AG09309 (cell line): ENCODE results near the gene PRR35.

Experiments
- DNase-seq: peaks from one replicate; pipeline ENCODE4 v3.0.0-alpha.2; 2010; ENCODE audit warnings: low read depth
- H3K4me3 ChIP-seq: 2 replicates; pipeline ENCODE4 v1.5.1; 2011; ENCODE audit warnings: mild to moderate bottlenecking, low read depth, low read length, moderate library complexity; ENCODE audit not compliant: control insufficient read depth
- CTCF ChIP-seq: IDR thresholded peaks from 2 replicates; pipeline ENCODE4 v1.5.1; 2011; ENCODE audit warnings: mild to moderate bottlenecking, low read depth, low read length, inconsistent platforms; ENCODE audit not compliant: insufficient read depth, control insufficient read depth; ENCODE audit errors: missing control alignments

Gene PRR35

GRCh38 chr16:565419-566330 lies 5.5 kb downstream of the PRR35 start:
- no peak overlapping the region for H3K4me3 ChIP-seq
- no peak for DNase-seq
- TF ChIP-seq CTCF, result no peak

GRCh38 chr16:566475-567372 lies 6.5 kb downstream of the PRR35 start, which contains the start of gene NHLRC4:
NHLRC4 (plus strand) TSS chr16:567005; CDS start chr16:568048, 1,043 bp downstream.
- H3K4me3 ChIP-seq, result no peak within 1 kb of the TSS
- TF ChIP-seq CTCF, result no peak
- no peak for DNase-seq

- no peak overlapping the region for H3K4me3 ChIP-seq
- no peak for TF ChIP-seq CTCF
- DNase-seq, result no peak
Measured at GRCh38 chr16:567373-568256, 7.4 kb downstream of the PRR35 start.

- H3K4me3 ChIP-seq, result peak overlapping the region; percentile 70
- no peak for TF ChIP-seq CTCF
- DNase-seq, result no peak
Measured at GRCh38 chr16:568401-569258, 8.4 kb downstream of the PRR35 start.

- no peak for TF ChIP-seq CTCF
- DNase-seq, result no peak
- H3K4me3 ChIP-seq, result peak within 1 kb of the TSS; percentile 70
Measured at GRCh38 chr16:569445-570254, 9.5 kb downstream of the PRR35 start, which contains the start of gene PIGQ. PIGQ (plus strand) TSS chr16:569968; CDS start chr16:574075, 4,107 bp downstream.
